ENCODE results near the gene KLF6.

GRCh38 chr10:3782146-3782450 lies 2.9 kb downstream of the KLF6 start:
- TF ChIP-seq CTCF (tag by site-specific recombination; IDR thresholded peaks at IDR 0.05) (no peak), ZNF16 (tag by site-specific recombination; IDR thresholded peaks at IDR 0.05; ENCODE audit: low read depth) (no peak), ZNF626 (tag by site-specific recombination; IDR thresholded peaks at IDR 0.05) (no peak), ZNF776 (tag by site-specific recombination; IDR thresholded peaks at IDR 0.05; ENCODE audit: borderline replicate concordance) (no peak), ZNF302 (tag by site-specific recombination; IDR thresholded peaks at IDR 0.05; ENCODE audit: low read depth) (no peak), ZNF707 (tag by site-specific recombination; IDR thresholded peaks at IDR 0.05) (no peak)
- TF ChIP-seq, protein P1, sequence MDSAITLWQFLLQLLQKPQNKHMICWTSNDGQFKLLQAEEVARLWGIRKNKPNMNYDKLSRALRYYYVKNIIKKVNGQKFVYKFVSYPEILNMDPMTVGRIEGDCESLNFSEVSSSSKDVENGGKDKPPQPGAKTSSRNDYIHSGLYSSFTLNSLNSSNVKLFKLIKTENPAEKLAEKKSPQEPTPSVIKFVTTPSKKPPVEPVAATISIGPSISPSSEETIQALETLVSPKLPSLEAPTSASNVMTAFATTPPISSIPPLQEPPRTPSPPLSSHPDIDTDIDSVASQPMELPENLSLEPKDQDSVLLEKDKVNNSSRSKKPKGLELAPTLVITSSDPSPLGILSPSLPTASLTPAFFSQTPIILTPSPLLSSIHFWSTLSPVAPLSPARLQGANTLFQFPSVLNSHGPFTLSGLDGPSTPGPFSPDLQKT (IDR thresholded peaks at IDR 0.05; ENCODE audit: borderline replicate concordance, low read depth, low read length), result no peak
